Right hindlimb (tissue), 1 donor: Measurements from ENCODE around the gene SF3B3.

ENCODE experiments used
- DNase-seq: peaks from one replicate; pipeline ENCODE4 v3.0.0-alpha.2; 2018

Gene SF3B3

DNA sequence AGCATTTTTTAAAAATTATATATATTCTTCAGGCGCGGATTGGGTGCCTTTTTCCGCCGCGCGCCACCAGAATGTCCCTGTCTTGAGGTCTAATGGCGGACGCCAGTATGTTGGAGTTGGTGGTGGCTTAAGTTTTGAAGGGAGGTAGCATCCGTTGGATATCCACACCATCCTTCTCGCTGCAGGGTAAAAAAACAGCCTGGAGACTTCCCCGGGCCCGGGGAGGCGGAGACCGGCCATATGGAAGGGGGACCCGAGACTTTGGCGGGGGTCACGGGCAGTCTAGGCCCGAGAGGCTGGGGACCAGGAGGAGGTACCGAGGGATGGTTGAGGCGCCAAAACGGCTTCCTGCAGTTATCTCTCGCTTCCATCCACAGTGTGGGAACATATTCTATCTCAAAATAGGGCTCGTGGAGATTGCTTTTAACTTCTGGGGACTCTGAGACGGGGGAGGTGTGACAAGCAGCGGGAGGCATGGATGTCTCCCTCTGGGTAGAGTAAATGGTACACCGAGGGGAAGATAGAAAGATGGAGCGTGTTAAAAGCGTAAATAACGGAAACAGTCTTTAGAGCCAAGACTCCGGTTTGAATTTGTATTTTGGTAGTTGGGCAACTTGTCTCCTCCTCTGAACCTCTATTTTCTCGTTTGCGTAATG, at the start of gene SF3B3:
Gene SF3B3, plus strand, starts transcription at position 74 of the 656 bp plus-strand sequence. CDS start 2,841 bp downstream, outside the sequence.
- peak; percentile 83 for DNase-seq

DNA sequence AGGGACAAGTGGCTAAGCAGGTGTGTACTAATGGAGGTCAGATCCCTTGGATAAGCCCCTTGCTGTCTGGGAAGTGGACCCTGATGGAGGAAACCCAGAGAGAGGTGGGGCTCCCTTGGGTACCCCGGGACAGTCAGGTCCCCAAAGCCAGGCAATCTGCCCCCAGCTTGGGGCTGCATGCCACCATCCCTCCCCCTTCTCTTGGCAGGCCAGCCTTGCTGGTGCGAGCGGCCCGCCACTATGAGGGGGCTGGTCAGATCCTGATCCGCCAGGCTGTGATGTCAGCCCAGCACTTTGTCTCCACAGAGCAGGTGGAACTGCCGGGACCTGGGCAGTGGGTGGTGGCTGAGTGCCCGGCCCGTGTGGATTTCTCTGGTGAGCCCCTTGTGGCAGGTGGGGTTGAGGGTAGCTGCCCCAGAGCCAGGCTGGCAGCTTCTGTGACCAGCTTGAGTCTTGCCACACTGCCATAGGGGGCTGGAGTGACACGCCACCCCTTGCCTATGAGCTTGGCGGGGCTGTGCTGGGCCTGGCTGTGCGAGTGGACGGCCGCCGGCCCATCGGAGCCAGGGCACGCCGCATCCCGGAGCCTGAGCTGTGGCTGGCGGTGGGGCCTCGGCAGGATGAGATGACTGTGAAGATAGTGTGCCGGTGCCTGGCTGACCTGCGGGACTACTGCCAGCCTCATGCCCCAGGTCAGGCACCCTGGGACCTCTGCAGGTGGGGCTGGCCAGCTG, 49.1 kb upstream of the SF3B3 start:
- DNase-seq = no peak

DNA sequence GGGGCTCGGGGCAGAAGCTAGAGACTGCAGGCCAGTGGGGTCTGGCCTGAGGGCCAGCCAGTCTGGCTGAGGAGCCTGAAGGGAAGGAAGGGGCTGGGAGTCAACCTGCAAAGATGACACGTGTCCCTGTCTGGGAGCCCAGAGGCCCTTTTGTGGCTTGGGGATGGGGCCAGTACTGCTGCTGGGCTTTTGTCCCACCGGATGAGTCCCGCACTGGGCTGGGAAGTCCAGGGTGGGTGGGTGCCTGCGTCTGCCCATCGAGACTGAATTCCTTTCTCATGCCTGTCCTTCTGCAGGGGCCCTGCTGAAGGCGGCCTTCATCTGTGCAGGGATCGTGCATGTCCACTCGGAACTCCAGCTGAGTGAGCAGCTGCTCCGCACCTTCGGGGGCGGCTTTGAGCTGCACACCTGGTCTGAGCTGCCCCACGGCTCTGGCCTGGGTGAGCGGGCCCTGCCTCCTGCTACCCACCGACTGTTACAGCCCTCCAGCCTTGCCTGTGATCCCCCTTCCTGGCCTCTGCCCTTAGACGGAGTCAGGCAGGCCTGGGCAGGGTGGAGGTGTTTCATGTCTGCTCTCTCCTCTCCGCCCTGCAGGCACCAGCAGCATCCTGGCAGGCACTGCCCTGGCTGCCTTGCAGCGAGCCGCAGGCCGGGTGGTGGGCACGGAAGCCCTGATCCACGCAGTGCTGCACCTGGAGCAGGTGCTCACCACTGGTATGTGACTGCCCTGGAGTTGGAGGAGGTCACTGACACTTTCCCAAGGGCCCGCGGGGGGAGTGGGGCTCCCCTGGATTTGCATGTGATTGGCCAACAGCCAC, 48.4 kb upstream of the SF3B3 start:
- no peak for DNase-seq

DNA sequence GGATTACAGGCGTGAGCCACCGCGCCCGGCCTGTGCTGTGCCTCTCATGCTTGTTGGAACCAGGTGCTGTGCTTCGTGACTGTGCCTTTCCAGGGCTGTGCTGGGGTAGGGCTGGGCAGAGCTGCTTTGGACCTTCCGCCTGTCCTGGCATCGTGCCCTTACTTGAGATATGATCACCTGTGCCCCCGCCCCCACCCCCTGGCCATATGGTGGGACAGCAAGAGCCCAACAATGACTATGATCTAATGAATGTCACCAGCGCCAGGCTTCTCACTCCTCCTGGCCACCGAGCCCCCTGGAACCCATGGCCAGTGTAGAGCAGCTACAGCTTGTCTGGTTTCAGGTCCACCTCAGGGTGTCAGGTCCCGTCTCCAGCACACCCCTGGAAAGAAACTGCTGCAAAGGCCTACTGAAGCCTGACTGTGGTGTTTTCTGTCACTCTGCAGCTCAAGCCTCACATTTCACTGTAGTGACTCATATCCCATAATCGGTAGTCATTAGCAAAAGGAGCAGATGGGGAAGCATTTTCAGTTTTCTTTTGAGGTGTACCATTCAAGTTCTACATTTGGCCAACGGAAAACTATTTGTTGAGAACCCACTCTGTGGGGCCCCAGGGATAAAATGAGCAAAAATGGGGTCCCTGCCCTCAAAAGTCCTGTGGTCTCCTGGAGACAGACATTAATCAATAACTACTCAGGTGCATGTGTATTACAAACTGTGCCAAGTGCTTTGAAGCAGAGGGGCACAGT, 47.2 kb upstream of the SF3B3 start:
- DNase-seq = no peak

- DNase-seq = no peak
Measured at GRCh38 chr16:70478169-70478568, 45.4 kb upstream of the SF3B3 start.

GRCh38 chr16:70478912-70479341, 44.7 kb upstream of the SF3B3 start:
- DNase-seq = no peak

DNA sequence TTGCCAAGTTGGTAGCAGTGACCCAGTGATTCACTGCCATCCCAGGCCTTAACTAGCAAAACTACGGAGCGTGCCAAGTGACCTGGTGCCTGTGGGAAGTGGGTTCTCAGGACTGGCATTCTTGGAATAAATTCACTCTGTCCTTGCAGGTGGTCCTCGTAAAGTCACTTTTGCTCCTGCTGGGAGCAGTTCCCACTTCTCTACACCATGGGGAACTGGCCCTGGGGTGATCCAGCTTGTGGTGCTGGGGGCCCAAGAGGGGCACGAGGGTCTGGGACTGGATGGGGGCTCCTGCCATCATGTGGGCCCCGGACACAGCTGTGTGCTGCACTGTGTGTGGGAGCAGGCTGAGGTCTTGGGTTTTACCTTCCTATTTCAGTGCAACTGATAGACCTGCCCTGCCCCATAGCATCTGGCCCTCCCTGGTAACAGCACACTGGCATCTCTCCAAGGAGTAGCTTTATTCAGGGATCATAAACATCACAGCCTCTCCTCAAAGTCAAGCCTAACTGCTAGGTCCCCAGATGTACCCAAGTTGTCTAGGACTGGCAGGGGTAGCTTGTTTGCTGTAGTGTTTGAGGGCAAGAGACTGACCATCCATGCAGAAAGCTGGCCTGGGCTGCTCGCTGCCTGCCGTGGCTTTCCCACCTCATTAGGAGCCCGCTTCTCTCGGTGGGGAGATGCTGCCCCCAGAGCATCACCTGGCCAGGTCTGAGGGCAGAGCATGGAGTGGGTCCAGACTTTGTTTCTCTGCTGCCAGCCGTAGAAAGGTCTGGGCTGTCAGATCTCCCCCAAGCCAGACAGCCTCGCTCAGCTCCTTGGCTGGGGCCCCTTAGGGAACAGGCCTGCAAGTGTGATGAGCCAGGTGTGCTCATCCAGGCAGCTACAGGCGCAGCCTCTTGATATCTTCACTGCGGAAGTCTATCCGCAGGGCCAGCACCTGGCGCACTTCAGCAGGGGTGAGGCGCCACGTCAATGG, 43.2 kb upstream of the SF3B3 start:
- no peak for DNase-seq

GRCh38 chr16:70481929-70482536, 41.6 kb upstream of the SF3B3 start:
- DNase-seq = no peak

GRCh38 chr16:70482624-70483023, 41.0 kb upstream of the SF3B3 start:
- no peak for DNase-seq

- no peak for DNase-seq
Measured at GRCh38 chr16:70483426-70483825, 40.2 kb upstream of the SF3B3 start.

DNA sequence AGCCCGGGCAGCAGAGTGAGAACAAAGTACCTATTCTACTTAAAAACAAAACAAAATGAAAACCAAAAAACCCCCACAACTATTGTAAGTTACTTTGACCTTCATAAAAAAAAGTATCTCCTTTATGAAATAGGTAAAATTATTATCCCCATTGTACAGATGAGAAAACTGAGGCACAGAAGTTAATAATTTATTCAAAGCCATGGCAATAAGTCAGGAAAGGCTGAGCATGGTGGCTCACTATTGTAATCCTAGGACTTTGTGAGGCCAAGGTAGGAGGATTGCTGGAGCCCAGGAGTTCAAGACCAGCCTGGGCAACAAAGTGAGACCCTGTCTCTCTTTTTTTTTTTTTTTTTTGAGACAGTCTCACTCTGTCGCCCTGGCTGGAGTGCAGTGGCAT, 38.7 kb upstream of the SF3B3 start:
- no peak for DNase-seq

DNA sequence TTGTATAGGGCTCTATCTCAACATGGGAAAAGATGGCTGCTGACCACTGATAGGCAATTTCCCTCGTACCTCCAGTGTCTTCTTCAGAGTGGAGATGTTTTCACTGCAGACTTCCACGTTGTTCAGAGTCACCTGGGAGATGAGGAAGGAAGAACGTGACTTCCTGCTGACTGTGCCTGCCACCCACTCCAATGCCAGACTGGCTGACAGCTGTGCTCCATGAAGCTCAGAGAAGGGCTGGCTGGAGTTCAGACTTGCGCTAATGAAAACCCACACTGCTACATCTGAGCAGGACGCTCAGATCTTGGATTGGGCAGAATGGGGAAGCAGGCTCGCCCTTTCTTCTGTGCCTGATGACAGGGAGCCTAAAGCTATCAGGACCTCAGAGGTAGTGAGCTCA, 33.4 kb upstream of the SF3B3 start:
- DNase-seq = no peak

GRCh38 chr16:70493802-70494201, 29.8 kb upstream of the SF3B3 start:
- DNase-seq = no peak

DNA sequence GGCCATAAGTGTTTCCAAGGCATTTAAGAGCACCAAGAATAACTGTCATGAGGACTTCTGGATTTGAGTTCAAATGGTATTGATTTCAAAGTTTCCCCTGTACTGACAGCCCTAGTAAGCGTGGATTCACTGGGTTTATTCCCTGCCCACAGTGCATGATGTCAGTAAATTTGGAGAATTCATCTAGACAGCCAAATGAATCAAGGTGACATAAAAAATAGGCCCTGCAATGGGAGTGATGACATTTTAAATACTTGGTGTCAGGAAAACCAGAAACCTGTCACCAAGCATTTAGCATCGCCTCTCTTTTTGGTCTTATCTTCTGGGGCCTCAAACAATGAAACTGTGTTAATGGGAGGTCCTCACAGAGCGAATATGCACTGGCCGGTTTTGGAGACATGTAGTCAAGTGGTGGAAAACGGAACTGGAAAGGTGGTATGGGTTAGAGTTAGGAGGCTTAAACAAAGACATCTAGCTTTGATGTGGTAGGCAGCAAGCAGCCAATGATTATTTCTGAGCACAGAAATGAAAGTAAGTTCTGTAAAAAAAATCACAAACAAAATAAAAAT, 29.3 kb upstream of the SF3B3 start:
- DNase-seq = no peak

GRCh38 chr16:70494777-70495176, 28.8 kb upstream of the SF3B3 start:
- no peak for DNase-seq

DNA sequence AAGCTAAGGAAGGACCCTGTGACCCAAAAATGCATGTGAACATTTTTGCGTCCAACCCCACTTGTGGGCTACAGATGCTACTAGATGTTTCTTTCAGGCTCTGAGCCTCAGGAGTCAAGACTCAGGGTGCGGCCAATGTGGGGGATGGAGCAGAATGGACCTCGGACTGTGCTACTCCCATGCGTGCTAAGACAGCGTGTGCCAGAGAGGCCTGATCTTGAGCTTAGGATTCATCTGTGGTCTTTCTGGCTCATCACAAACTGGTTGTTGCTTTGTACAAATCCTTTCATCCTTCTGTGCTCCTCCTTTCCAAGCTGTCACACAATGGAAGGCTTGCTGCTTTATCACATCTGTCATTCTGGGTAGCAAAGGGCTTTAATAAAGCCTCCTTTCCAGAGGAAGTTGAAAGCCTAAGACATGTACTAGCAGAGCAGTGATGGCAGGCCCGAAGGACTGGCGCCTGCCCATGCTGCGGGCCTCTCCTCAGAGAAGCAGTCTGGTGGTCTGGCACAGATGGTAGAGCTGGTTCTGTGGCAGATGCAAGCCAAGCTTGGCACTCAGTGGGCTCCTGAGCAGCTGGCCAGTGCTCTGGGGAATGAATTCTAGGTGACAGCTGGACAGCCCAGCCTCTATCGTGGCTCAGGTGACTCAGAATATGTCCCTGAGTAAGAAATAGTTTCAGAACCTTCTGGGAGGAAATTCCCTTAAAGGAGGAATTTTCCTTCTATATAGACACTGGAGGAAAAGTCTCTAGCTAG, 28.0 kb upstream of the SF3B3 start:
- DNase-seq = no peak

DNA sequence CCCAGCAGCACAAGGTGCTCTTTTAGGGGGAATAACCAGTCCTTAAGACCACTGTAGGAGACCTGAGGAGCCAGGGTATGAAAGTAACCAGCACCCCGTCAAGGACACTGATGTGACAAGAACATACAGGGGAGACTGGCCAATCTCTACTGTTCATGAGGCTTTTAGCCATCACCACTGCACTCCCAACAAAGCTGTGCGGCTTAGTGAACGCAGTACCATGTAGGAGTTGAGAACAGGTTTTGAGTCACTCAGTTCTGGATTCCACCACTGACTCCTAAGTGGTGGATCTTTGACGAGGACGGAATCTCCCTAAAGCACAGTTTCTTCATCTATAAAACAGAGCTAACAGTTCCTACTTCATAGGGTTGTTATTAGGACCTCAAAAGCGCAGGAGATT, 27.1 kb upstream of the SF3B3 start:
- DNase-seq = no peak

- no peak for DNase-seq
Measured at GRCh38 chr16:70508752-70509151, 14.9 kb upstream of the SF3B3 start.

DNA sequence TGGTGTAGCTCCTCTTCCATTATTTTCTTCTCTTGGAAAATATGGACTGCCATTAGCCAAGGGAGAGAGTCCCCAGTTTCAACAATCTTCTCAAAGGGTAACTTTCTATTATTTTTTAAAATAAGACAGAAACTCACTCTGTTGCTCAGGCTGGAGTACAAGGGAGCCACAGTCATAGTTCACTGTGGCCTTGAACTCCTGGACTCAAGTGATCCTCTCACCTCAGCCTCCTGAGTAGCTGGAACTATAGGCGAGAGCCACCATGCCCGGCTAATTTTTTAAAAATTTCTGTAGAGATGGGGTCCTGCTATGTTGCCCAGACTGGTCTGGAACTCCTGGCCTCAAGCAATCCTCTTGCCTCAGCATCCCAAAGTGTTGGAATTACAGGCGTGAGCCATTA, 13.4 kb upstream of the SF3B3 start:
- DNase-seq = no peak

DNA sequence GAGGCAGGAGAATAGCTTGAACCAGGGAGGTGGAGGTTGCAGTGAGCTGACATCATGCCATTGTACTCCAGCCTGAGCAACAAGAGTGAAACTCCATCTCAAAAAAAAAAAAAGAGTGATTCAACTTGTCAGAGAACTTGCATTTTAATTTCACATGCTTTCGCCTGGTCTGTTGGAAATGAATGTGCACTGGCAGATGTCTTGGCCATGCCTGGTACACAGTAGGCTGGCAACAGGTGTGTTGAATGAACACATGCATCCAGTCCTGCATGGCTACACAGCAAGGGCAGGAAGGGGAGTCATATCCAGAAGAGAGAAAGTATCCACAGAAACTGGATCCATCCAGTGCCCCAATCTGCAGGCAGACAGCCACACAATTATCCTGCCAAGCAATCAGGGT, 11.8 kb upstream of the SF3B3 start:
- DNase-seq = no peak
